Panc1 (cell line): ENCODE data around the gene CRIP3.

Experiments
- POLR2AphosphoS5 ChIP-seq: IDR thresholded peaks from 2 replicates; pipeline ENCODE4 v1.6.1; 2012; ENCODE audit warnings: mild to moderate bottlenecking, low read depth, low read length, moderate library complexity
- SIN3A ChIP-seq: IDR thresholded peaks from 2 replicates; pipeline ENCODE4 v1.6.1; 2012; ENCODE audit warnings: low read depth, mild to moderate bottlenecking, low read length, moderate library complexity, borderline replicate concordance; ENCODE audit not compliant: insufficient read depth
- TF ChIP-seq, protein P1 (sequence below): fragments of 450-650 bp; IDR thresholded peaks from 2 replicates; pipeline ENCODE4 v1.5.1; 2017; ENCODE audit warnings: mild to moderate bottlenecking
- TF ChIP-seq, protein P2 (sequence below), 2 experiments: IDR thresholded peaks; 2 replicates each; pipeline ENCODE4 v1.6.1; 2011 to 2012; ENCODE audit warnings: low read depth in 2 of 2, control low read depth in 1 of 2, low read length in 1 of 2, mild to moderate bottlenecking in 1 of 2, moderate library complexity in 1 of 2; ENCODE audit not compliant: insufficient read depth in 1 of 2

DNA sequence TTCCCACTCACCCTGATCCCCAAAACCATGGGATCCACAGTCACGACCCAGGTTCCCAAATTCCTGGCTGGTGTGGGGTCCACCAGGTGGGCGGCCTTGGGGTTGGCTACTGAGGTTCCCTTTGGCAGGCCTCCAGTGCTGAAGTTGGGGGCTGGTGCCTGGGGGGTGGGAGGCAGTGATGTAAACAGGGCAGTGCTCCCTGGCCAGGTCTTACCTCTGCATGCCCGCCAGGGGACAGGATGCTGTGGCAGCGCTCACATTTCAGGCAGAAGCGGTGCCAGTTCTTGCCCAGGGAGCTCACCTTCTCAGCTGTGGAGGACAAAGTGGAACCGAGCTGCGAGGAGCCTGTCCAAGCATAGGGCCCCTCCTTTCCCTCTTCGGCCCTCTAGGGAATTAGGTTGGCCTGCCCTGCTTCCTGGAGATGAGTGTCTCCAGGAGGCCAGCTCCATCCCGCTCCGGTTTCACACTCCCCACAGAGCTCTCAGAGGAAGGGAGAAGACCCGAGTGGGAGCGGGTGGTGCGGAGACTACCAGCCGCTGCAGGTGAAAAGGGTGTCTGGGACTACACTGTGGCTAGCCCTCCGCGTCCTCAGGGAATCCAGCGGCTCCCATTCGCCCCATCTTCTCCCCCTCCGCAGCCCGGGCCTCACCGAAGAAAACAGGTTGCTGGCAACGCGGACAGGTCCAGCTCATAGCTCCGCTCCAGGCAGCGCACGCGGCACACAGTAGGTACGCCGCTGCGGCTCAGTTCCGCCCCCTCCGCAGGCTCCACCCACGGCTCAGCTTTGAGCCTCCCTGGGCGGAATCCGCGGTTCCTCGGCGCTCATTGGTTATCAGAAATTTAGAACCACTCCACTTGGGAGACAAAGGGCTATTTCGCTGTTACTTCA lies at the start of gene CRIP3:
- TF ChIP-seq, protein P1, sequence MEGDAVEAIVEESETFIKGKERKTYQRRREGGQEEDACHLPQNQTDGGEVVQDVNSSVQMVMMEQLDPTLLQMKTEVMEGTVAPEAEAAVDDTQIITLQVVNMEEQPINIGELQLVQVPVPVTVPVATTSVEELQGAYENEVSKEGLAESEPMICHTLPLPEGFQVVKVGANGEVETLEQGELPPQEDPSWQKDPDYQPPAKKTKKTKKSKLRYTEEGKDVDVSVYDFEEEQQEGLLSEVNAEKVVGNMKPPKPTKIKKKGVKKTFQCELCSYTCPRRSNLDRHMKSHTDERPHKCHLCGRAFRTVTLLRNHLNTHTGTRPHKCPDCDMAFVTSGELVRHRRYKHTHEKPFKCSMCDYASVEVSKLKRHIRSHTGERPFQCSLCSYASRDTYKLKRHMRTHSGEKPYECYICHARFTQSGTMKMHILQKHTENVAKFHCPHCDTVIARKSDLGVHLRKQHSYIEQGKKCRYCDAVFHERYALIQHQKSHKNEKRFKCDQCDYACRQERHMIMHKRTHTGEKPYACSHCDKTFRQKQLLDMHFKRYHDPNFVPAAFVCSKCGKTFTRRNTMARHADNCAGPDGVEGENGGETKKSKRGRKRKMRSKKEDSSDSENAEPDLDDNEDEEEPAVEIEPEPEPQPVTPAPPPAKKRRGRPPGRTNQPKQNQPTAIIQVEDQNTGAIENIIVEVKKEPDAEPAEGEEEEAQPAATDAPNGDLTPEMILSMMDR = peak; percentile 44
- TF ChIP-seq, protein P2, sequence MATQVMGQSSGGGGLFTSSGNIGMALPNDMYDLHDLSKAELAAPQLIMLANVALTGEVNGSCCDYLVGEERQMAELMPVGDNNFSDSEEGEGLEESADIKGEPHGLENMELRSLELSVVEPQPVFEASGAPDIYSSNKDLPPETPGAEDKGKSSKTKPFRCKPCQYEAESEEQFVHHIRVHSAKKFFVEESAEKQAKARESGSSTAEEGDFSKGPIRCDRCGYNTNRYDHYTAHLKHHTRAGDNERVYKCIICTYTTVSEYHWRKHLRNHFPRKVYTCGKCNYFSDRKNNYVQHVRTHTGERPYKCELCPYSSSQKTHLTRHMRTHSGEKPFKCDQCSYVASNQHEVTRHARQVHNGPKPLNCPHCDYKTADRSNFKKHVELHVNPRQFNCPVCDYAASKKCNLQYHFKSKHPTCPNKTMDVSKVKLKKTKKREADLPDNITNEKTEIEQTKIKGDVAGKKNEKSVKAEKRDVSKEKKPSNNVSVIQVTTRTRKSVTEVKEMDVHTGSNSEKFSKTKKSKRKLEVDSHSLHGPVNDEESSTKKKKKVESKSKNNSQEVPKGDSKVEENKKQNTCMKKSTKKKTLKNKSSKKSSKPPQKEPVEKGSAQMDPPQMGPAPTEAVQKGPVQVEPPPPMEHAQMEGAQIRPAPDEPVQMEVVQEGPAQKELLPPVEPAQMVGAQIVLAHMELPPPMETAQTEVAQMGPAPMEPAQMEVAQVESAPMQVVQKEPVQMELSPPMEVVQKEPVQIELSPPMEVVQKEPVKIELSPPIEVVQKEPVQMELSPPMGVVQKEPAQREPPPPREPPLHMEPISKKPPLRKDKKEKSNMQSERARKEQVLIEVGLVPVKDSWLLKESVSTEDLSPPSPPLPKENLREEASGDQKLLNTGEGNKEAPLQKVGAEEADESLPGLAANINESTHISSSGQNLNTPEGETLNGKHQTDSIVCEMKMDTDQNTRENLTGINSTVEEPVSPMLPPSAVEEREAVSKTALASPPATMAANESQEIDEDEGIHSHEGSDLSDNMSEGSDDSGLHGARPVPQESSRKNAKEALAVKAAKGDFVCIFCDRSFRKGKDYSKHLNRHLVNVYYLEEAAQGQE (IDR thresholded peaks at IDR 0.05; ENCODE audit: insufficient read depth in 1 of 2, low read depth in 2 of 2, low read length in 1 of 2) = no peak
- TF ChIP-seq POLR2AphosphoS5 = no peak
- TF ChIP-seq SIN3A = no peak
